ENCODE data around the gene SCN10A. TPM values are rescaled to one million over a fixed set of nuclear protein-coding genes. Genes with fewer than 3 reads are reported as not detected.
A peak's percentile ranks its signal among the peaks of the same experiment; 100 is the strongest.

SCN10A gene
- total RNA-seq, 1 experiment from 2014 or later: not detected

DNA sequence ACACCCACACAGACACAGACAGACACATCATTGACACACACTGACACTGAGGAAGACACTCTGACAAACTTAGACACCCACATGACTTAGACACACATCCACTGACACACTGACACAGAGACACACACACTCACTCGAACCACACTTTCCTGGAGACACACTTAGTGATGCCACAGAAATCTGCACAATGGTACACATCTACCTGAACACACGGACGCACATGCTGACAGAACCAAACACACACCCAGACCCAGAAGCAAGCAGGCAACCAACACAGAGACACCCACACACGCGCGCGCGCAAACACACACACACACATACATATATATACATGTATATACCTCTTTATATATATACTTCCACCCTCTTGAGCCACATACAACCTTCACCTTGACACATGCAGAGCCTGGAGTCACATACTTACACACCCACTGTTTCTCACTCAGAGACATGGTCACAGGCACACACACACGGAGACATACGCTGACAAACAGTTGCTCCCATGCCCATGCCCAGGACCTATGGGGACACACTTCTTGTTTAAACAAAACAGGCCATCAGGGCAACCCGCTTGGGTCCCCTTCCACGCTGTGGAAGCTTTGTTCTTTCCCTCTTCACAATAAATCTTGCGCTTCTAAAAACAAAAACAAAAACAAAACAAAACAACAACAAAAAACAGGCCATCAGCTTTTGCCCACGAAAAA is 165.6 kb downstream of the SCN10A start:
- peak in 1 of 2 experiments; percentile 18 for DNase-seq (ENCODE audit: low read depth in 1 of 2, low spot score in 2 of 2)
- Histone ChIP-seq H3K4me1 (replicated peaks) (peaks cover 21% of the 10 kb centered on the region), H3K4me3 (peak overlapping the region; percentile 69), H3K9me3 (replicated peaks) (no peaks in the 10 kb centered on the region; the same call in 1 of the 2 replicates), H3K27me3 (replicated peaks) (no peaks in the 10 kb centered on the region), H3K27ac (no peak overlapping the region), H3K36me3 (no peaks in the 10 kb centered on the region; the same call in 1 of the 2 replicates)

DNA sequence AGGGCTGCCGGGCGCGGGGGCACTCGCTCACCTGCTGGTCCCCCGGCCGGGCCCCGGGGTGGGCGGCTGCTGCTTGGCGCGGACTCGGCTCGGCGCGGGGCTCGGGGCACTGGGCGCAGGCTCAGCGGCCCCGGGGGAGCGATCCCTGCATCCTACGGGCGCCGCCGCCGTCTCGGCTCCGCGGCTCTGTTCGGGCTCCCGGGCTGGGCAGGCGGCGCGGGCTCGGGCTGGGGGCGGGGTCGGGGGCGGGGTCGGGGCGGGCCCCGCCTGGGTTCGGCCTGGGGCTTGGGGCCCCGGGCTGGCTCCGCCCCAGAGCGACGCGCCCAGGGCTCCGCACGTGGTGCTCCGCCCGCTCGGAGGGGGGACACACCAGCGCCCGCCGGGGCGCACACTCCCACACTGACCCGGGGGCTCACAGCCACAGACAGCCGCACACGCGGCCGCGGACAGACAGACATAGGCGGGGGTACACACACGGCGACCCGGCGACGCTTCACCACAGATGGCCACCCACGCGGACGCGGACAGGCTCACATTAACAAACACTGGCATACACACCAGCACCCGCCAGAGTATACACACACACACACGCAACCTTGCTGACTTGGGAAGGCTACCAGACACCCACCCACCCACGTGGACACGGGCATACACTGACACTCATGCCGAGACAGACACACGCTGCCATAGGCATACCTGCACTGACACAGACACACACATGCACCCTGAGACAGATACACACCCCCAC is 166.3 kb downstream of the SCN10A start, which contains the start of gene SCN5A:
SCN5A (minus strand) TSS at position 188 of the 748 bp plus-strand sequence. CDS start 16,380 bp downstream, outside the sequence.
- Histone ChIP-seq H3K4me3 (peak within 1 kb of the TSS; percentile 69), H3K27ac (no peak within 1 kb of the TSS; the same call in 1 of the 2 replicates), H3K4me1 (replicated peaks) (peaks cover 21% of the 10 kb centered on the region), H3K9me3 (replicated peaks) (no peaks in the 10 kb centered on the region; the same call in 1 of the 2 replicates), H3K27me3 (replicated peaks) (no peaks in the 10 kb centered on the region), H3K36me3 (no peaks in the 10 kb centered on the region; the same call in 1 of the 2 replicates)
- peak; percentile 70 to 76 for DNase-seq (ENCODE audit: low read depth in 1 of 2, low spot score in 2 of 2)

DNA sequence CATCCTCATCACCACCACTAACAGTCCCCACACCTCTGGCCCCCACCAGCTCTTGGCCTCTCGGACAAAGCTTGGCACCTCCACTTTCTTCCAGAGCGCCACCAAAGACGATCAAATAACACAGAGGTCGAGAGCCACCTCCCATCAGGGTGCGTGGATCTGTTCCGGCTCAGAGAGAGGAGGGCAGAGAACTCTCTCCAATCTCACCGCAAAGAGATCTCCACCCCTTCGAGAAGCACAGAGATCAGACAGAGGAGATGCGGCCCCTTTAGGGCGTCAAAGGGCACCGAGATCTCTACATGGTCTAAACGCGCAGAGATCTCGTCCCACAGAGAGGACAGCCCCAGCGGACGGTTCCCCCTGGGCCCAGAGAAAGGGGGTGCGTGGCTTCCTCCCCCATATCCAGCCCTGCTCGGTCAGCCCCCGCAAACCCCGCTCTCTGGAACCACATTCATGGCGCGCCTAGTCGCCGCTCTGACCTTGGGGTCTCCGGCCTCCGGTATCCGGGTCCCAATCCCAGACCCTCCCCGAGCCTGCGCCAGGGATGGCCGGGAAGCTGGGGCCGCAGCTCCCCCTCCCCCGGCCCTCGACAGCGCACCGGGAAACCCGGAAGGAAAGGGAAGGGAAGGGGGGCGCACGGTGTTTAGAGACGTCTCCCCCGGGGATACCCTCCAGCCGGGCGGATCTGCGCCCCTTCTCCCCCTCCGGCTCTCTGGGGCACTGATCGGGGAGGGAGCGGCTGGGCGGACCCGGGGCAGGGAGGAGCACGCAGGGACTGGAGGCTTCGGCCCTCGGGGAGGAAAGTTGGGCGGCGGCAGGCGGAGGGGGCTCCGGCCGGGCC is 167.1 kb downstream of the SCN10A start:
- Histone ChIP-seq H3K9me3 (replicated peaks) (no peaks in the 10 kb centered on the region; the same call in 1 of the 2 replicates), H3K36me3 (no peaks in the 10 kb centered on the region; the same call in 1 of the 2 replicates), H3K27me3 (replicated peaks) (no peaks in the 10 kb centered on the region), H3K27ac (no peak overlapping the region), H3K4me1 (replicated peaks) (peaks cover 21% of the 10 kb centered on the region), H3K4me3 (peak overlapping the region; percentile 69)
- no peak for DNase-seq (ENCODE audit: low read depth in 1 of 2, low spot score in 2 of 2)

DNA sequence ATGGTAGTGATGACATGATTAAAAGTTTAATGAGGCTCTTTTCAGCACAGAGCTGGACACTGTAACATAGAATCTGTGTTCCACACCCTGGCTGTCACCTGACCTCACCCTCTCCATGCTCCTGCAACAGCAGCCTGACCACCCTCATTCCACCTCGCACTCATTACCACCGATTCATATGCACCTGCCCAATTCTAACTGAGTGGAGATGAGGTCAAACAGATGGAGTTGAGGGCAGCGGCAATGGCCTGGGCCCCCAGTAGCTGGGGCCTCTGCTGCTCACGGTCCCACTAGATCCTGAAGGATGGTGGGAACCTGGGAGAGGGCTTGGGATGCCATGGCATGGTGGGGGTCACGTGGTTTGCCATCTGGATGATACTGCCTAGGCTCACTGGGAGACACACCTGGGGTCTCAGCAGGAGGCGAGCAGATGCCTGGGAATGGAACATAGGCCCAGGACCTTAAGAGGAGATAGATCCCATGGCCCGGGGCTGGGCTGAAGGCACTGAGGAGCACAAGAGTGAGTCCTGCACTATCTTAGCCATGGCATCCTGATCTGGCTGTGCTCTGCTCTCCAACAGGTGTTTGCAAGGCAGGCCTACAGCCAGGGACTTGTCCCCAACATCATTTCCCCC is 167.9 kb downstream of the SCN10A start:
- peaks cover 21% of the 10 kb centered on the region for H3K4me1 ChIP-seq (replicated peaks)
- H3K27ac ChIP-seq: no peak overlapping the region
- H3K9me3 ChIP-seq (replicated peaks): no peaks in the 10 kb centered on the region; the same call in 1 of the 2 replicates
- no peak for DNase-seq (ENCODE audit: low read depth in 1 of 2, low spot score in 2 of 2)
- no peaks in the 10 kb centered on the region for H3K27me3 ChIP-seq (replicated peaks)
- H3K4me3 ChIP-seq: peak overlapping the region; percentile 69
- H3K36me3 ChIP-seq: no peaks in the 10 kb centered on the region; the same call in 1 of the 2 replicates

DNA sequence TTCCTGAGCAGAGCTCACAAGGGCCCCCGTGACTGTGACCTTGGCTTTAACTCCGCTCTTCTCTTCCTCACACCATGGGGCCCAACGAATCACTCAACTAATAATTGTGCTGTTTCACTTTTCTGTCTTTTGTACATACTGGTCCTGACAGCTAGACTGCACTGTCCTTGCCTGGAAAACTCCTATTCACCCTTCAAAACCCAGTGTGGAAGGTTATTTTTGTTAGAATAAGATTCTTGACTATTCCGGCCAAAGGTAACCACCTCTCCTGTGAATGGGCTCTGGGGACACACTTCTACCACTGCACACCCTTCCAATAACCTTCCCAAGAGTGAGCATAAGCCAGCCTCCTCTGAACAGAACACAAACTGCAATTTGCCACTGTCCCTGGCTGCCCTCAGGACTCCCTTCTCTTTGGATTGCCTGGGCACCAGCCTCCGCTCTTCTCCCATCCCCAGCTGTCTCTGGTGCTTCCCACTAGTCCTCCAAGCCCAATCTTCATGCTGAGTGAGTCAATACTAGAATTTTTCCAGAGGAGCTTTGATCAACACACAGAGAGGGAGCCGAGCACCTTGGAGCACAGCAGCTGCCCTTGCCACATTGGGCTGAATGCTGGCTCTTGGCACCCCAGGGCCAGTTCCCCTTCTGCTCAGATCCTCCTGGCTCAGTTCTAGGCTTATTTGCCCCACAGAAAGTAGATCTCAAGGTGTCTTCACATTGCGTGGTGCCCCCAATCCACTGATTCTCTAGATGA is 168.6 kb downstream of the SCN10A start:
- no peak for DNase-seq (ENCODE audit: low read depth in 1 of 2, low spot score in 2 of 2)
- Histone ChIP-seq H3K27me3 (replicated peaks) (no peaks in the 10 kb centered on the region), H3K36me3 (no peaks in the 10 kb centered on the region; the same call in 1 of the 2 replicates), H3K9me3 (replicated peaks) (no peaks in the 10 kb centered on the region; the same call in 1 of the 2 replicates), H3K27ac (no peak overlapping the region), H3K4me1 (replicated peaks) (peaks cover 21% of the 10 kb centered on the region), H3K4me3 (no peak overlapping the region)

Other genes with a start within 250 kb of the SCN10A start
- 1.6 and 4.1 TPM in 2 replicates for gene SCN5A, start 166.5 kb downstream of the SCN10A start, total RNA-seq (2014; rRNA removed; shearing (Covaris generic))
- not detected in 2 replicates for gene SCN11A, start 235.7 kb upstream of the SCN10A start, total RNA-seq (2014; rRNA removed; shearing (Covaris generic))
- gene WDR48, start 235.8 kb upstream of the SCN10A start, total RNA-seq (2014; rRNA removed; shearing (Covaris generic)): 14.7 and 17.4 TPM in 2 replicates